MCF 10A (cell line): ENCODE data around the gene RAPGEF3. TPM values are rescaled to one million over a fixed set of nuclear protein-coding genes. Genes with fewer than 3 reads are reported as not detected.

ENCODE experiments used
- BruUV-seq: library from RNA; stranded (reverse); fragments of 400-500 nt; replicated peaks from 2 replicates; lab custom pipeline; 2021; lab: Mats Ljungman, UMichigan
- CTCF ChIA-PET: fragments of 300-600 bp; sonication (Branson Sonifier 250); formaldehyde crosslinking; extraction: SDS; loops from one replicate; lab custom pipeline; 2021; ENCODE audit warnings: antibody characterized with exemption, inconsistent platforms; lab: Yijun Ruan, JAX
- POLR2A ChIA-PET: fragments of 300-600, 350-650 bp; sonication (Branson Sonifier 250); formaldehyde crosslinking; extraction: SDS; loops from one replicate; lab custom pipeline; 2020; ENCODE audit warnings: antibody characterized with exemption, inconsistent platforms; lab: Yijun Ruan, JAX
- DNase-seq: peaks from one replicate; pipeline ENCODE4 v3.0.0-alpha.2; 2018; ENCODE audit not compliant: unreplicated experiment
- H3K27ac Mint-ChIP-seq: one replicate; pipeline ENCODE4 v1.8.0; 2022; ENCODE audit warnings: mild to moderate bottlenecking, low read depth, mixed read lengths; ENCODE audit not compliant: unreplicated experiment
- H3K27me3 Mint-ChIP-seq: one replicate; pipeline ENCODE4 v1.8.0; 2022; ENCODE audit warnings: mixed read lengths; ENCODE audit not compliant: insufficient read depth, unreplicated experiment
- H3K36me3 Mint-ChIP-seq: one replicate; pipeline ENCODE4 v1.8.0; 2022; ENCODE audit warnings: mild to moderate bottlenecking, moderate library complexity, mixed read lengths; ENCODE audit not compliant: insufficient read depth, unreplicated experiment
- H3K4me1 Mint-ChIP-seq: one replicate; pipeline ENCODE4 v1.8.0; 2022; ENCODE audit warnings: mixed read lengths; ENCODE audit not compliant: insufficient read depth, unreplicated experiment
- H3K4me3 Mint-ChIP-seq: one replicate; pipeline ENCODE4 v1.8.0; 2022; ENCODE audit warnings: mild to moderate bottlenecking, moderate library complexity, mixed read lengths; ENCODE audit not compliant: unreplicated experiment
- H3K9me3 Mint-ChIP-seq: one replicate; pipeline ENCODE4 v1.8.0; 2022; ENCODE audit warnings: mixed read lengths; ENCODE audit not compliant: unreplicated experiment
- CTCF ChIP-seq: fragments of 200-600 bp; IDR thresholded peaks from one replicate; pipeline ENCODE4 v1.8.0; 2022; ENCODE audit warnings: antibody characterized with exemption, mild to moderate bottlenecking; ENCODE audit not compliant: unreplicated experiment
- intact Hi-C: fragments of 100-400 bp; cut with micrococcal nuclease; formaldehyde crosslinking; loops from 2 replicates; pipeline ENCODE4 v1.14.1; 2022
- total RNA-seq: library from RNA; stranded (reverse); gene quantifications from 2 replicates; pipeline ENCODE4 v1.2.3, GENCODE V29; 2022

RAPGEF3 gene
- total RNA-seq, 1 experiment from 2014 or later, result 1.4 TPM

DNA sequence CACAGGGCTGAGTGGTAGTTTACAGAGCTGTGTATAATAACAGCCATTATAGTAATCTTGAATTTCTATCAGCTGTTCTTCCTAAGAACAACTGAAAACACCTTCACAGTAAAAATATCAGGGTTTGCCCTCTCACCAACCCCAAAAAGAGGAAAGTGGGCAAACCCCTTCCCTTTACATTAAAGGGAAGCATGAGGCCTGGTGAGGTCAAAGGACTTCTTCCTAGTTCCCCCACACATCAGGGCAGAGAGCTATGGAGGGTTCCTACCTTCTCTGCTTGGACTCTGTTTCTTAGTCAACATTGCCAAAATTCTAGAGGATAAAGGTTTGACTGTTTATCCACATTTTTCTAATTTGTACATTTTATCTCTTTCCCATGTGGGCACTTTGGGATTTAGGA, 48.4 kb downstream of the RAPGEF3 start:
- no peak overlapping the region for H3K4me3 Mint-ChIP-seq
- no TSS peak for BruUV-seq
- intact Hi-C loops, result no loop called here
- DNase-seq, result no peak
- POLR2A ChIA-PET, result interaction anchor here (0.5 to 1.0 kb wide), 4 partner anchors 8 to 1388 kb away, joined by 3 to 4 read pairs (median 3); no protein-coding TSS in a partner anchor
- no peak overlapping the region for H3K27ac Mint-ChIP-seq
- peaks cover 6% of the 10 kb centered on the region for H3K36me3 Mint-ChIP-seq
- no peaks in the 10 kb centered on the region for H3K9me3 Mint-ChIP-seq
- CTCF ChIA-PET, result interaction anchor here (0.7 to 1.2 kb wide), 4 partner anchors 13 to 1031 kb away, joined by 3 to 4 read pairs (median 3); no protein-coding TSS in a partner anchor
- peaks cover 15% of the 10 kb centered on the region for H3K4me1 Mint-ChIP-seq
- no peak for TF ChIP-seq CTCF
- no peaks in the 10 kb centered on the region for H3K27me3 Mint-ChIP-seq

DNA sequence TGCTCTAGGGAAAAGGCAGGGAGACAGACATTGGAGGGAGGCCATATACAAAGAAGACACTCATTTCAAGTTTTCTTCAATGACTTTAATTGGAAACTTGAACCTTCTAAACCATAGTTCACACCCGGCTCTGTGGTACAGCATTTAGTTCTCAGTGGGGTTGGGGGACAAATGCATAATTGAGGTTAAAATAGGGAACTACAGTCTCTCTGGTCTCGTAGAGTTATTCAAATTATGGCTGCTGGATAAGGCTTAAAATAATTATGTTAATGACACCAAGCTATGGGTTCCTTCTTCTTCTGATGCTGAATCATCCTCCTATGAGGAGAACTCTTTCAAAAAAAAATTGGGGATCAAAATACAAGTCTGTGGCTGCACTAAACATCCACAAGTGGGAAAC, 49.0 kb downstream of the RAPGEF3 start:
- CTCF ChIA-PET, result interaction anchor here (0.6 to 1.2 kb wide), 3 partner anchors 14 to 219 kb away, joined by 3 to 4 read pairs (median 3); no protein-coding TSS in a partner anchor
- POLR2A ChIA-PET, result interaction anchor here (0.7 to 1.0 kb wide), 2 partner anchors 34 to 1388 kb away, joined by 3 read pairs; no protein-coding TSS in a partner anchor
- TF ChIP-seq CTCF, result no peak
- no peaks in the 10 kb centered on the region for H3K9me3 Mint-ChIP-seq
- H3K27me3 Mint-ChIP-seq, result no peaks in the 10 kb centered on the region
- H3K4me1 Mint-ChIP-seq, result peaks cover 17% of the 10 kb centered on the region
- intact Hi-C loops, result no loop called here
- DNase-seq, result no peak
- no TSS peak for BruUV-seq
- H3K36me3 Mint-ChIP-seq, result peaks cover 6% of the 10 kb centered on the region
- H3K4me3 Mint-ChIP-seq, result no peak overlapping the region
- H3K27ac Mint-ChIP-seq, result no peak overlapping the region

DNA sequence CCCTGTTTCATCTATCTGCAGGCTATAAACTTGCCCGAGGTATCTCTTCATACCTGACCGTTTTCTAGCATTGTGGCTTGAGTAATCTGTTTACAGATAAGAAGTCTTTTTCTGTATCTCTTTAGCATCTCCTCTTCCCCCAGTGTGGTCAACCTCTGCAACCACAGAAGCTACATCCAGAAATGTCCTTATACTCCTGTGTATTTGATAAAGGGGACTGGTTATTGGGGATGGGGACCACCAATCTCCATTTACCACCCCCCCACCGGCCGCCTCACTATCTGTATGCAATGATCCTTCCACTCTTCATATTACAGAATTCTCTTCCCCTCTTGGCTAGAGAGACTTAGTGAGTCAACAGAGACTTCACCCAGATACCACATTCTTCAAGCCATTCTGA, 49.4 kb downstream of the RAPGEF3 start:
- DNase-seq, result no peak
- no peaks in the 10 kb centered on the region for H3K27me3 Mint-ChIP-seq
- POLR2A ChIA-PET, result interaction anchor here (1.0 kb wide), 1 partner anchor 35 kb away, joined by 3 read pairs; no protein-coding TSS in a partner anchor
- peaks cover 19% of the 10 kb centered on the region for H3K4me1 Mint-ChIP-seq
- CTCF ChIA-PET, result interaction anchor here (0.6 to 1.0 kb wide), 2 partner anchors 69 to 218 kb away, joined by 3 read pairs; no protein-coding TSS in a partner anchor
- intact Hi-C loops, result no loop called here
- peaks cover 6% of the 10 kb centered on the region for H3K36me3 Mint-ChIP-seq
- H3K4me3 Mint-ChIP-seq, result no peak overlapping the region
- no peaks in the 10 kb centered on the region for H3K9me3 Mint-ChIP-seq
- no peak for TF ChIP-seq CTCF
- H3K27ac Mint-ChIP-seq, result no peak overlapping the region
- no TSS peak for BruUV-seq

DNA sequence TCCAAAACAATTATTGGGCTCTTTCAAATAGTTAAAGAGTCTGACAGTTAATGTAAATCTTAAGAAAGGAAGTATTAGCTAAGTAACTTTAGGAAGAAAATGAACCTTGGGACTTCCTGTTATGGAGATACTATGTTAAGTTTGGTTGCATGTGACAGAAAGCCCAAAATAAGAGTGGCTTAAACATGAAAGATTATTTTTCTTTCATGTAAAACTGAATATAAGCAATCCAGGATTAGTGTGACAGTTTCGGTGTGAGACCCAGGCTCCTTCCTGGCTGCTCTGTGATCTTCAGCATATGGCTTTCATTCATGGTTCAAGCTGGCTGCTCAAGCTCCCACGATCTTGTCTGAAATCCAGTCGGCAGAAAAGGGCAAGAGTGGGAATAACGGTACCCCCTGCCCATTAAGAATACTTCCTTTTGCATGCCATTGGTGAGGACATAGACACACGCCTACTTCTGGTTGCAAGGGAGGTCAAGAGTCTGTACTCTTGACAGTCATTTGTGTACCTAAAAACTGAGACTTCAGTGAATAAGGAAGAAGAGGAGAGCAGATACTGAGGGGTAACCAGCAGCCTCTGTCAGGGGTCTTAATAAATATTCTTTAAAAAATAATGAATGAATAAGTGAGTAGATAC, 50.7 kb downstream of the RAPGEF3 start:
- no peaks in the 10 kb centered on the region for H3K27me3 Mint-ChIP-seq
- DNase-seq, result no peak
- H3K27ac Mint-ChIP-seq, result no peak overlapping the region
- TF ChIP-seq CTCF, result no peak
- intact Hi-C loops, result no loop called here
- peaks cover 6% of the 10 kb centered on the region for H3K36me3 Mint-ChIP-seq
- no peak overlapping the region for H3K4me3 Mint-ChIP-seq
- H3K4me1 Mint-ChIP-seq, result peaks cover 30% of the 10 kb centered on the region
- no peaks in the 10 kb centered on the region for H3K9me3 Mint-ChIP-seq
- CTCF ChIA-PET, result interaction anchor here (0.9 to 2.1 kb wide), 3 partner anchors 7 to 131 kb away, joined by 3 to 8 read pairs (median 6); no protein-coding TSS in a partner anchor
- no TSS peak for BruUV-seq
- POLR2A ChIA-PET, result interaction anchor here (0.6 to 2.2 kb wide), 6 partner anchors 7 to 630 kb away, joined by 3 to 14 read pairs (median 3); no protein-coding TSS in a partner anchor
